Liver (tissue), 9 donors: ENCODE data around the gene CTTNBP2. TPM values are rescaled to one million over a fixed set of nuclear protein-coding genes. Genes with fewer than 3 reads are reported as not detected.

ENCODE experiments used
- DNase-seq: peaks from one replicate; pipeline ENCODE4 v3.0.0-alpha.2; 2017; ENCODE audit warnings: low spot score
- H3K27ac ChIP-seq, 2 donors: one replicate each; pipeline ENCODE4 v1.7.0; 2013; ENCODE audit warnings: inconsistent platforms in 2 of 2, low read length in 2 of 2, control low read depth in 1 of 2, low read depth in 1 of 2, mild to moderate bottlenecking in 1 of 2
- H3K27me3 ChIP-seq, 4 donors: one replicate each; pipeline versions ENCODE4 v1.6.1 to v1.7.0; 2013; ENCODE audit warnings: low read length in 3 of 4, inconsistent platforms in 1 of 4, mild to moderate bottlenecking in 1 of 4, moderate library complexity in 1 of 4; ENCODE audit not compliant: control insufficient read depth in 4 of 4, insufficient read depth in 4 of 4
- H3K36me3 ChIP-seq, 4 donors: one replicate each; pipeline versions ENCODE4 v1.6.1 to v1.7.0; 2013; ENCODE audit warnings: low read length in 3 of 4, mild to moderate bottlenecking in 3 of 4, low read depth in 1 of 4, moderate library complexity in 1 of 4; ENCODE audit not compliant: control insufficient read depth in 4 of 4, insufficient read depth in 3 of 4
- H3K4me1 ChIP-seq, 4 donors: one replicate each; pipeline versions ENCODE4 v1.6.1 to v1.7.0; 2013; ENCODE audit warnings: low read length in 3 of 4, mild to moderate bottlenecking in 3 of 4, moderate library complexity in 1 of 4; ENCODE audit not compliant: control insufficient read depth in 4 of 4, insufficient read depth in 4 of 4
- H3K4me3 ChIP-seq, 3 donors: one replicate each; pipeline versions ENCODE4 v1.6.1 to v1.7.0; 2013; ENCODE audit warnings: low read length in 3 of 3, control low read depth in 1 of 3, low read depth in 1 of 3, mild to moderate bottlenecking in 1 of 3
- H3K9ac ChIP-seq, 2 donors: one replicate each; pipeline ENCODE4 v1.7.0; 2013; ENCODE audit warnings: low read length in 2 of 2, mild to moderate bottlenecking in 2 of 2, moderate library complexity in 2 of 2, control low read depth in 1 of 2, low read depth in 1 of 2
- H3K9me3 ChIP-seq, 4 donors: one replicate each; pipeline versions ENCODE4 v1.6.1 to v1.7.0; 2013; ENCODE audit warnings: low read length in 3 of 4; ENCODE audit not compliant: control insufficient read depth in 4 of 4
- ATF3 ChIP-seq: IDR thresholded peaks from 2 replicates; pipeline ENCODE4 v1.6.1; 2016; ENCODE audit warnings: antibody characterized with exemption
- CTCF ChIP-seq: fragments of 150-350 bp; IDR thresholded peaks from 2 replicates; pipeline ENCODE4 v1.5.1; 2017; ENCODE audit warnings: improper control_type of control experiment, low read depth, low read length; ENCODE audit not compliant: missing input control
- EGR1 ChIP-seq, 2 donors: IDR thresholded peaks; 2 replicates each; pipeline ENCODE4 v1.6.1; 2016 to 2018; ENCODE audit warnings: antibody characterized with exemption in 2 of 2, low read depth in 2 of 2
- FOXA1 ChIP-seq: IDR thresholded peaks from 2 replicates; pipeline ENCODE4 v1.6.1; 2016; ENCODE audit warnings: antibody characterized with exemption
- FOXA2 ChIP-seq: IDR thresholded peaks from 2 replicates; pipeline ENCODE4 v1.6.1; 2016; ENCODE audit warnings: antibody characterized with exemption
- GABPA ChIP-seq, 2 donors: IDR thresholded peaks in 1 of 2; conservative IDR thresholded peaks in 1 of 2; 2 replicates each; pipeline ENCODE4 v1.6.1; 2016; ENCODE audit warnings: antibody characterized with exemption in 2 of 2, mild to moderate bottlenecking in 1 of 2, moderate library complexity in 1 of 2
- HNF4A ChIP-seq, 2 donors: conservative IDR thresholded peaks; 2 replicates each; pipeline ENCODE4 v1.6.1; 2016; ENCODE audit warnings: antibody characterized with exemption in 2 of 2, mild to moderate bottlenecking in 2 of 2
- HNF4G ChIP-seq: IDR thresholded peaks from 2 replicates; pipeline ENCODE4 v1.6.1; 2016; ENCODE audit warnings: antibody characterized with exemption
- JUND ChIP-seq, 2 donors: IDR thresholded peaks; 2 replicates each; pipeline ENCODE4 v1.6.1; 2016; ENCODE audit warnings: antibody characterized with exemption in 2 of 2
- MAX ChIP-seq: IDR thresholded peaks from 2 replicates; pipeline ENCODE4 v1.6.1; 2016; ENCODE audit warnings: antibody characterized with exemption
- NR2F2 ChIP-seq: IDR thresholded peaks from 2 replicates; pipeline ENCODE4 v1.6.1; 2016; ENCODE audit warnings: antibody characterized with exemption
- RAD21 ChIP-seq, 2 donors: IDR thresholded peaks; 2 replicates each; pipeline ENCODE4 v1.6.1; 2016; ENCODE audit warnings: antibody characterized with exemption in 2 of 2, mild to moderate bottlenecking in 2 of 2
- REST ChIP-seq: IDR thresholded peaks from 2 replicates; pipeline ENCODE4 v1.6.1; 2016; ENCODE audit warnings: antibody characterized with exemption, mild to moderate bottlenecking
- RXRA ChIP-seq, 2 donors: IDR thresholded peaks; 2 replicates each; pipeline ENCODE4 v1.6.1; 2017 to 2018; ENCODE audit warnings: antibody characterized with exemption in 2 of 2, mild to moderate bottlenecking in 1 of 2
- SP1 ChIP-seq: IDR thresholded peaks from 2 replicates; pipeline ENCODE4 v1.6.1; 2018; ENCODE audit warnings: antibody characterized with exemption, mild to moderate bottlenecking
- TAF1 ChIP-seq: conservative IDR thresholded peaks from 2 replicates; pipeline ENCODE4 v1.6.1; 2016; ENCODE audit warnings: antibody characterized with exemption, mild to moderate bottlenecking
- YY1 ChIP-seq: IDR thresholded peaks from 2 replicates; pipeline ENCODE4 v1.6.1; 2016; ENCODE audit warnings: antibody characterized with exemption, mild to moderate bottlenecking
- ZBTB33 ChIP-seq: IDR thresholded peaks from 2 replicates; pipeline ENCODE4 v1.6.1; 2016; ENCODE audit warnings: antibody characterized with exemption
- WGBS: extraction: QIAGEN DNeasy Blood & Tissue Kit; methylation state at CpG from one replicate; pipeline ENCODE4 v1.1.7; 2013; 5-methylcytosine and 5-hydroxymethylcytosine counted together
- polyA plus RNA-seq, 2 donors: library from polyadenylated mRNA; stranded (reverse) in 1 of 2; unstranded in 1 of 2; fragments of 200-250 nt in 1 of 2; fragments of >200 nt in 1 of 2; fragmentation: Nextera tagmentation in 1 of 2; extraction: Ambion mirVana in 1 of 2; gene quantifications; one replicate each; pipeline versions ENCODE4 v1.2.1 to v1.2.3, GENCODE V29; 2013 to 2015
- total RNA-seq, 2 donors: library from RNA; depleted of rRNA; stranded (reverse); fragments of >200 nt; gene quantifications; one replicate each; pipeline ENCODE4 v1.2.3, GENCODE V29; 2014
- donor health status: healthy.
- donor health status: healthy.
- donor health status: healthy.
- donor health status: healthy.
- donor health status: healthy.

The CTTNBP2 gene
- total and polyA plus RNA-seq, 4 donors = 1.2 to 1.7 (median 1.5) TPM

- H3K9ac ChIP-seq = no peak overlapping the region
- no peaks in the 10 kb centered on the region for H3K27me3 ChIP-seq
- H3K4me3 ChIP-seq = no peak overlapping the region
- H3K27ac ChIP-seq = no peak overlapping the region
- H3K4me1 ChIP-seq = no peaks in the 10 kb centered on the region
- DNase-seq = no peak
- H3K9me3 ChIP-seq = no peaks in the 10 kb centered on the region
- H3K36me3 ChIP-seq = no peaks in the 10 kb centered on the region
- WGBS = 89% methylated on average over 3 of the region's 3 CpGs
- TF ChIP-seq CTCF = no peak
- no peak for TF ChIP-seq SP1
- no peak for TF ChIP-seq REST
- TF ChIP-seq HNF4A (conservative IDR thresholded peaks at IDR 0.05) = no peak
- no peak for TF ChIP-seq EGR1 (IDR thresholded peaks at IDR 0.05; ENCODE audit: low read depth in 2 of 2)
- TF ChIP-seq FOXA2 = no peak
- TF ChIP-seq JUND (IDR thresholded peaks at IDR 0.05) = no peak
- no peak for TF ChIP-seq FOXA1
- no peak for TF ChIP-seq TAF1
- TF ChIP-seq HNF4G = no peak
- no peak for TF ChIP-seq NR2F2
- TF ChIP-seq RAD21 (IDR thresholded peaks at IDR 0.05) = no peak
- no peak for TF ChIP-seq MAX
- no peak for TF ChIP-seq YY1
- TF ChIP-seq GABPA (IDR thresholded peaks at IDR 0.05 in 1 of 2, conservative IDR thresholded peaks at IDR 0.05 in 1 of 2) = no peak
These were observed 209.2 kb downstream of the CTTNBP2 start for GRCh38 chr7:117664047-117664446.

GRCh38 chr7:117661328-117661727, 211.9 kb downstream of the CTTNBP2 start:
- H3K4me1 ChIP-seq = no peaks in the 10 kb centered on the region
- TF ChIP-seq JUND (IDR thresholded peaks at IDR 0.05) (no peak), ZBTB33 (no peak), TAF1 (no peak), FOXA2 (no peak), GABPA (IDR thresholded peaks at IDR 0.05 in 1 of 2, conservative IDR thresholded peaks at IDR 0.05 in 1 of 2) (no peak), SP1 (no peak), RXRA (IDR thresholded peaks at IDR 0.05) (no peak), YY1 (no peak), FOXA1 (no peak), HNF4A (conservative IDR thresholded peaks at IDR 0.05) (no peak), ATF3 (no peak), HNF4G (no peak)
- H3K4me3 ChIP-seq = no peak overlapping the region
- no peak for DNase-seq
- no peaks in the 10 kb centered on the region for H3K9me3 ChIP-seq
- H3K36me3 ChIP-seq = no peaks in the 10 kb centered on the region
- no peak overlapping the region for H3K27ac ChIP-seq
- H3K27me3 ChIP-seq = no peaks in the 10 kb centered on the region
- no peak overlapping the region for H3K9ac ChIP-seq
- WGBS = 77% methylated on average over 2 of the region's 2 CpGs
